OCI-LY1 (cell line): ENCODE data around the gene COLQ.

Experiments used
- EZH2 ChIP-seq: fragments of 200-600 bp; sonication (generic), shearing (Covaris generic); IDR thresholded peaks from 2 replicates; pipeline ENCODE4 v1.8.0; 2017; ENCODE audit warnings: borderline replicate concordance, mixed run types, mild to moderate bottlenecking, antibody characterized with exemption, low read length, moderate library complexity, mixed read lengths
- TF ChIP-seq, protein P1 (sequence below): fragments of 200-600 bp; sonication (generic), shearing (Covaris generic); IDR thresholded peaks from 2 replicates; pipeline ENCODE4 v1.5.1; 2017; ENCODE audit warnings: mild to moderate bottlenecking, antibody characterized with exemption, low read length, moderate library complexity, mixed read lengths

GRCh38 chr3:15541371-15541770, 19.9 kb upstream of the COLQ start:
- TF ChIP-seq, protein P1, sequence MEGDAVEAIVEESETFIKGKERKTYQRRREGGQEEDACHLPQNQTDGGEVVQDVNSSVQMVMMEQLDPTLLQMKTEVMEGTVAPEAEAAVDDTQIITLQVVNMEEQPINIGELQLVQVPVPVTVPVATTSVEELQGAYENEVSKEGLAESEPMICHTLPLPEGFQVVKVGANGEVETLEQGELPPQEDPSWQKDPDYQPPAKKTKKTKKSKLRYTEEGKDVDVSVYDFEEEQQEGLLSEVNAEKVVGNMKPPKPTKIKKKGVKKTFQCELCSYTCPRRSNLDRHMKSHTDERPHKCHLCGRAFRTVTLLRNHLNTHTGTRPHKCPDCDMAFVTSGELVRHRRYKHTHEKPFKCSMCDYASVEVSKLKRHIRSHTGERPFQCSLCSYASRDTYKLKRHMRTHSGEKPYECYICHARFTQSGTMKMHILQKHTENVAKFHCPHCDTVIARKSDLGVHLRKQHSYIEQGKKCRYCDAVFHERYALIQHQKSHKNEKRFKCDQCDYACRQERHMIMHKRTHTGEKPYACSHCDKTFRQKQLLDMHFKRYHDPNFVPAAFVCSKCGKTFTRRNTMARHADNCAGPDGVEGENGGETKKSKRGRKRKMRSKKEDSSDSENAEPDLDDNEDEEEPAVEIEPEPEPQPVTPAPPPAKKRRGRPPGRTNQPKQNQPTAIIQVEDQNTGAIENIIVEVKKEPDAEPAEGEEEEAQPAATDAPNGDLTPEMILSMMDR = no peak
- no peak for TF ChIP-seq EZH2
